SK-N-SH treated with all-trans-retinoic acid at 6 μM for 48 hours (cell line): ENCODE measurements around the gene CPA4.

Experiments
- ARNTL ChIP-seq: fragments of 450-650 bp; formaldehyde crosslinking; IDR thresholded peaks from 2 replicates; pipeline ENCODE4 v1.5.0; 2020; ENCODE audit warnings: low read depth, mild to moderate bottlenecking, moderate library complexity, borderline replicate concordance
- BACH2 ChIP-seq: fragments of 250-450 bp; sonication (Bioruptor Pico); IDR thresholded peaks from 2 replicates; pipeline ENCODE4 v1.9.0; 2021; ENCODE audit warnings: mild to moderate bottlenecking, borderline replicate concordance
- PPARA ChIP-seq: fragments of 250-450 bp; sonication (Bioruptor Pico); IDR thresholded peaks from 2 replicates; pipeline ENCODE4 v1.5.0; 2020; ENCODE audit warnings: mild to moderate bottlenecking, borderline replicate concordance
- RARB ChIP-seq: fragments of 250-450 bp; sonication (Bioruptor Pico); IDR thresholded peaks from 2 replicates; pipeline ENCODE4 v1.8.0; 2021; ENCODE audit warnings: mild to moderate bottlenecking, moderate library complexity
- SNAI2 ChIP-seq: fragments of 250-450 bp; sonication (Bioruptor Pico); IDR thresholded peaks from 2 replicates; pipeline ENCODE4 v1.5.0; 2020; ENCODE audit warnings: mild to moderate bottlenecking, moderate library complexity
- TOX ChIP-seq: fragments of 250-450 bp; sonication (Bioruptor Pico); IDR thresholded peaks from 2 replicates; pipeline ENCODE4 v1.8.0; 2021; ENCODE audit warnings: mild to moderate bottlenecking, moderate library complexity, borderline replicate concordance
- ZFP3 ChIP-seq: fragments of 250-450 bp; sonication (Bioruptor Pico); IDR thresholded peaks from 2 replicates; pipeline ENCODE4 v1.5.0; 2020; ENCODE audit warnings: mild to moderate bottlenecking, moderate library complexity
- ZNF70 ChIP-seq: fragments of 450-650 bp; formaldehyde crosslinking; IDR thresholded peaks from 2 replicates; pipeline ENCODE4 v1.5.0; 2020; ENCODE audit warnings: mild to moderate bottlenecking, moderate library complexity
- ZNF8 ChIP-seq: fragments of 450-650 bp; formaldehyde crosslinking; IDR thresholded peaks from 2 replicates; pipeline ENCODE4 v1.5.0; 2020; ENCODE audit warnings: mild to moderate bottlenecking, moderate library complexity
- TF ChIP-seq, protein P1 (sequence below): fragments of 250-450 bp; sonication (Bioruptor Pico); IDR thresholded peaks from 2 replicates; pipeline ENCODE4 v1.8.0; 2021; ENCODE audit warnings: low read depth, mild to moderate bottlenecking, moderate library complexity, borderline replicate concordance
- TF ChIP-seq, protein P2 (sequence below): fragments of 250-450 bp; sonication (Bioruptor Pico); IDR thresholded peaks from 2 replicates; pipeline ENCODE4 v1.8.0; 2020; ENCODE audit warnings: mild to moderate bottlenecking, moderate library complexity, borderline replicate concordance

DNA sequence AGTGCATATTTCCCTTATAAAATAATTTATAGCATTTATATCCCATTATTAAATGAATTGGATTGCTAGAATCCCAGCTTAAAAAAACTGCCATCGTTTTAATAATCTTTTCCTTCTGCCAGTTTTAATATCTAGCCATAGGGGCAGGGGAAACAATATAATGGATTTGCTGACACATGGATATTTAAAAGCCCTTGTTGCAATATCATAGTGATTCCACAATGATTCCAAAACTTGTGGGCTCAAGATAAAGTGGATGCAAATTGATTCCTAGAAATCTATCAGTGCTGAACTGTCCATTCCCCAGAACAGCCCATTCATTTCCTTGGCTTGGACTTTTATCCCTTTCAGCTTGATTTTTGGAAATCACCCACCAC lies 23.7 kb upstream of the CPA4 start:
- no peak for TF ChIP-seq ARNTL (CRISPR knock-in tag)
- TF ChIP-seq, protein P1, sequence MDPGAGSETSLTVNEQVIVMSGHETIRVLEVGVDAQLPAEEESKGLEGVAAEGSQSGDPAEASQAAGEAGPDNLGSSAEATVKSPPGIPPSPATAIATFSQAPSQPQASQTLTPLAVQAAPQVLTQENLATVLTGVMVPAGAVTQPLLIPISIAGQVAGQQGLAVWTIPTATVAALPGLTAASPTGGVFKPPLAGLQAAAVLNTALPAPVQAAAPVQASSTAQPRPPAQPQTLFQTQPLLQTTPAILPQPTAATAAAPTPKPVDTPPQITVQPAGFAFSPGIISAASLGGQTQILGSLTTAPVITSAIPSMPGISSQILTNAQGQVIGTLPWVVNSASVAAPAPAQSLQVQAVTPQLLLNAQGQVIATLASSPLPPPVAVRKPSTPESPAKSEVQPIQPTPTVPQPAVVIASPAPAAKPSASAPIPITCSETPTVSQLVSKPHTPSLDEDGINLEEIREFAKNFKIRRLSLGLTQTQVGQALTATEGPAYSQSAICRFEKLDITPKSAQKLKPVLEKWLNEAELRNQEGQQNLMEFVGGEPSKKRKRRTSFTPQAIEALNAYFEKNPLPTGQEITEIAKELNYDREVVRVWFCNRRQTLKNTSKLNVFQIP (CRISPR knock-in tag), result no peak
- TF ChIP-seq ZNF70 (CRISPR knock-in tag), result no peak
- TF ChIP-seq SNAI2 (CRISPR knock-in tag), result no peak
- TF ChIP-seq TOX (CRISPR knock-in tag), result no peak
- TF ChIP-seq, protein P2, sequence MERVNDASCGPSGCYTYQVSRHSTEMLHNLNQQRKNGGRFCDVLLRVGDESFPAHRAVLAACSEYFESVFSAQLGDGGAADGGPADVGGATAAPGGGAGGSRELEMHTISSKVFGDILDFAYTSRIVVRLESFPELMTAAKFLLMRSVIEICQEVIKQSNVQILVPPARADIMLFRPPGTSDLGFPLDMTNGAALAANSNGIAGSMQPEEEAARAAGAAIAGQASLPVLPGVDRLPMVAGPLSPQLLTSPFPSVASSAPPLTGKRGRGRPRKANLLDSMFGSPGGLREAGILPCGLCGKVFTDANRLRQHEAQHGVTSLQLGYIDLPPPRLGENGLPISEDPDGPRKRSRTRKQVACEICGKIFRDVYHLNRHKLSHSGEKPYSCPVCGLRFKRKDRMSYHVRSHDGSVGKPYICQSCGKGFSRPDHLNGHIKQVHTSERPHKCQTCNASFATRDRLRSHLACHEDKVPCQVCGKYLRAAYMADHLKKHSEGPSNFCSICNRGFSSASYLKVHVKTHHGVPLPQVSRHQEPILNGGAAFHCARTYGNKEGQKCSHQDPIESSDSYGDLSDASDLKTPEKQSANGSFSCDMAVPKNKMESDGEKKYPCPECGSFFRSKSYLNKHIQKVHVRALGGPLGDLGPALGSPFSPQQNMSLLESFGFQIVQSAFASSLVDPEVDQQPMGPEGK (CRISPR knock-in tag), result no peak
- TF ChIP-seq BACH2, result no peak
- no peak for TF ChIP-seq ZFP3 (CRISPR knock-in tag)
- TF ChIP-seq RARB (CRISPR knock-in tag), result no peak
- TF ChIP-seq PPARA (CRISPR knock-in tag), result no peak
- TF ChIP-seq ZNF8, result no peak
